HepG2 (cell line): Measurements from ENCODE around the gene TANC1. TPM values are rescaled to one million over a fixed set of nuclear protein-coding genes. Genes with fewer than 3 reads are reported as not detected.

Source experiments
- ATAC-seq: fragments of 200-7000 bp; cut with Tn5 transposase; 3 replicates; pipeline ENCODE4 v1.9.1; 2020; ENCODE audit warnings: mild to moderate bottlenecking, moderate library complexity
- BruUV-seq: library from RNA; stranded (reverse); fragments of 400-500 nt; replicated peaks from 2 replicates; lab custom pipeline; 2021; lab: Mats Ljungman, UMichigan
- CTCF ChIA-PET: fragments of 300-600 bp; formaldehyde crosslinking; extraction: SDS; loops from one replicate; lab custom pipeline; 2021; ENCODE audit warnings: low total read pairs, inconsistent platforms, low intra/inter-chr PET ratio; lab: Yijun Ruan, JAX
- POLR2A ChIA-PET: fragments of 350-600 bp; sonication (Branson Sonifier 250); formaldehyde crosslinking; loops from one replicate; lab custom pipeline; 2020; ENCODE audit warnings: antibody characterized with exemption, inconsistent platforms; lab: Yijun Ruan, JAX
- DNase-seq: peaks from one replicate; pipeline ENCODE4 v3.0.0-alpha.2; 2015; ENCODE audit warnings: low spot score
- FAIRE-seq: peaks from 3 replicates; lab custom pipeline; 2011; peaks lifted over from hg19 to GRCh38; lab: Jason Lieb, UNC
- H2AFZ ChIP-seq: one replicate; pipeline ENCODE4 v1.6.1; 2011; ENCODE audit warnings: low read length, inconsistent platforms
- H3K27ac ChIP-seq: fragments of 300-600 bp; 3 replicates; pipeline ENCODE4 v1.8.0; 2011; ENCODE audit warnings: mixed run types, mild to moderate bottlenecking, mixed read lengths, low read length, inconsistent platforms; ENCODE audit not compliant: insufficient read depth; ENCODE audit errors: extremely low read length
- H3K27me3 ChIP-seq, 2 experiments: fragments of 200-600 bp in 1 of 2; 2 replicates in 1 of 2; 3 replicates in 1 of 2; pipeline versions ENCODE4 v1.6.0 to v1.8.0; 2011; ENCODE audit warnings: low read length in 2 of 2, mild to moderate bottlenecking in 2 of 2, moderate library complexity in 2 of 2, inconsistent platforms in 1 of 2; ENCODE audit not compliant: insufficient read depth in 2 of 2, control insufficient read depth in 1 of 2
- H3K36me3 ChIP-seq, 2 experiments: fragments of 200-600 bp in 1 of 2; replicated peaks in 1 of 2; 2 replicates in 1 of 2; 3 replicates in 1 of 2; pipeline versions ENCODE4 v1.5.1 to v1.8.0; 2011; ENCODE audit warnings: low read length in 2 of 2, inconsistent platforms in 1 of 2; ENCODE audit not compliant: insufficient read depth in 2 of 2, control insufficient read depth in 1 of 2
- H3K4me1 ChIP-seq: 2 replicates; pipeline ENCODE4 v1.5.1; 2012; ENCODE audit warnings: low read length, inconsistent platforms; ENCODE audit not compliant: insufficient read depth
- H3K4me2 ChIP-seq: 2 replicates; pipeline ENCODE4 v1.6.0; 2011; ENCODE audit warnings: low read depth, low read length, inconsistent platforms
- H3K4me3 ChIP-seq, 3 experiments: fragments of 200-600 bp in 1 of 3; sonication (generic), shearing (Covaris generic) in 1 of 3; replicated peaks in 1 of 3; 2 replicates each; pipeline ENCODE4 v1.5.1; 2011 to 2016; ENCODE audit warnings: low read length in 3 of 3, inconsistent platforms in 2 of 3, low read depth in 2 of 3, mild to moderate bottlenecking in 2 of 3, control low read depth in 1 of 3, mixed read lengths in 1 of 3; ENCODE audit not compliant: insufficient read depth in 1 of 3
- H3K79me2 ChIP-seq: one replicate; pipeline ENCODE4 v1.6.1; 2011; ENCODE audit warnings: low read length, inconsistent platforms; ENCODE audit not compliant: insufficient read depth
- H3K9ac ChIP-seq: 2 replicates; pipeline ENCODE4 v1.6.0; 2011; ENCODE audit warnings: mild to moderate bottlenecking, low read depth, low read length, inconsistent platforms; ENCODE audit not compliant: insufficient read depth
- H3K9me3 ChIP-seq: 2 replicates; pipeline ENCODE4 v1.5.1; 2012; ENCODE audit warnings: mild to moderate bottlenecking, low read length
- H4K20me1 ChIP-seq: 2 replicates; pipeline ENCODE4 v1.6.0; 2011; ENCODE audit warnings: inconsistent platforms, mild to moderate bottlenecking, low read length, moderate library complexity; ENCODE audit not compliant: insufficient read depth
- CBX2 ChIP-seq, 2 experiments: fragments of 200-600 bp in 1 of 2; sonication (generic); formaldehyde crosslinking in 1 of 2; IDR thresholded peaks; 2 replicates each; pipeline versions ENCODE4 v1.7.0 to v1.8.1; 2018 to 2022; ENCODE audit warnings: low read depth in 2 of 2, low read length in 1 of 2, mild to moderate bottlenecking in 1 of 2, missing genetic modification reagents in 1 of 2
- EZH2 ChIP-seq: conservative IDR thresholded peaks from 2 replicates; pipeline ENCODE4 v1.6.1; 2012; ENCODE audit warnings: mild to moderate bottlenecking, low read depth, low read length, moderate library complexity
- HIVEP1 ChIP-seq: sonication (generic); formaldehyde crosslinking; IDR thresholded peaks from 2 replicates; pipeline ENCODE4 v1.4.0; 2020; ENCODE audit warnings: mild to moderate bottlenecking, missing genetic modification reagents
- HNF4G ChIP-seq, 2 experiments: sonication (generic) in 1 of 2; formaldehyde crosslinking in 1 of 2; IDR thresholded peaks; 2 replicates each; pipeline versions ENCODE4 v1.4.0 to v1.6.1; 2011 to 2020; ENCODE audit warnings: borderline replicate concordance in 2 of 2, low read depth in 2 of 2, mild to moderate bottlenecking in 2 of 2, low read length in 1 of 2, missing genetic modification reagents in 1 of 2, moderate library complexity in 1 of 2
- IRF2 ChIP-seq: IDR thresholded peaks from 2 replicates; pipeline ENCODE4 v1.6.1; 2018; ENCODE audit warnings: missing genetic modification reagents, missing compliant biosample characterization
- KAT8 ChIP-seq: IDR thresholded peaks from 2 replicates; pipeline ENCODE4 v1.6.1; 2016; ENCODE audit warnings: missing genetic modification reagents, missing compliant biosample characterization
- KDM4B ChIP-seq: sonication (generic); formaldehyde crosslinking; IDR thresholded peaks from 2 replicates; pipeline ENCODE4 v1.4.0; 2020; ENCODE audit warnings: missing genetic modification reagents
- KMT2A ChIP-seq: sonication (generic); formaldehyde crosslinking; IDR thresholded peaks from 2 replicates; pipeline ENCODE4 v1.4.0; 2020; ENCODE audit warnings: missing genetic modification reagents
- MAZ ChIP-seq, 2 experiments: sonication (generic) in 1 of 2; formaldehyde crosslinking in 1 of 2; IDR thresholded peaks; 2 replicates each; pipeline versions ENCODE4 v1.5.0 to v1.6.1; 2012 to 2020; ENCODE audit warnings: low read depth in 2 of 2, mild to moderate bottlenecking in 2 of 2, borderline replicate concordance in 1 of 2, improper control_type of control experiment in 1 of 2, low read length in 1 of 2, missing genetic modification reagents in 1 of 2, moderate library complexity in 1 of 2
- NFKB2 ChIP-seq: sonication (generic); formaldehyde crosslinking; IDR thresholded peaks from 2 replicates; pipeline ENCODE4 v1.4.0; 2020; ENCODE audit warnings: missing genetic modification reagents, borderline replicate concordance
- TRIM24 ChIP-seq: sonication (generic); formaldehyde crosslinking; IDR thresholded peaks from 2 replicates; pipeline ENCODE4 v1.8.0; 2022; ENCODE audit warnings: mild to moderate bottlenecking, missing genetic modification reagents
- ZNF256 ChIP-seq: sonication (generic); formaldehyde crosslinking; conservative IDR thresholded peaks from 2 replicates; pipeline ENCODE4 v1.4.0; 2020; ENCODE audit warnings: missing genetic modification reagents
- ZNF451 ChIP-seq: sonication (generic); formaldehyde crosslinking; IDR thresholded peaks from 2 replicates; pipeline ENCODE4 v1.5.0; 2020; ENCODE audit warnings: mild to moderate bottlenecking, missing genetic modification reagents
- ZNF546 ChIP-seq: sonication (generic); formaldehyde crosslinking; conservative IDR thresholded peaks from 2 replicates; pipeline ENCODE4 v1.8.1; 2023; ENCODE audit warnings: mild to moderate bottlenecking, missing genetic modification reagents
- ZNF605 ChIP-seq: sonication (generic); formaldehyde crosslinking; IDR thresholded peaks from 2 replicates; pipeline ENCODE4 v1.8.0; 2022; ENCODE audit warnings: mild to moderate bottlenecking, missing genetic modification reagents
- ZNF790 ChIP-seq: sonication (generic); formaldehyde crosslinking; IDR thresholded peaks from 2 replicates; pipeline ENCODE4 v1.8.0; 2022; ENCODE audit warnings: missing genetic modification reagents, mild to moderate bottlenecking, borderline replicate concordance
- WGBS: methylation state at CpG from one replicate; pipeline ENCODE4 v1.1.6; 2017; ENCODE audit warnings: low lambda C conversion rate; 5-methylcytosine and 5-hydroxymethylcytosine counted together
- in situ Hi-C: cut with HindIII; loops from 2 replicates; pipeline ENCODE4 v1.10.0; 2017; ENCODE audit warnings: low pct_unique_long_range_greater_than_20kb; ENCODE audit not compliant: extremely low pct_ligation_motif_present
- intact Hi-C: fragments of 100-400 bp; cut with micrococcal nuclease; formaldehyde crosslinking; loops from one replicate; pipeline ENCODE4 v1.10.0; 2022; ENCODE audit not compliant: unreplicated experiment
- polyA plus RNA-seq, 8 experiments: library from polyadenylated mRNA; depleted of rRNA in 3 of 8; stranded (reverse) in 7 of 8; unstranded in 1 of 8; fragments of >200 nt; fragmentation: Illumina TruSeq in 4 of 8; extraction: Trizol in 4 of 8; gene quantifications; 2 replicates each; pipeline versions ENCODE4 v1.2.1 to v1.2.3, GENCODE V29; 2011 to 2016; ENCODE audit warnings: low read depth in 4 of 8, missing spikeins in 1 of 8, mixed read lengths in 1 of 8; ENCODE audit not compliant: insufficient read depth in 1 of 8
- total RNA-seq, 5 experiments: library from RNA; depleted of rRNA; stranded (reverse); fragments of >200 nt; fragmentation: Illumina TruSeq; extraction: Trizol; gene quantifications; 2 replicates each; pipeline ENCODE4 v1.2.3, GENCODE V29; 2016; ENCODE audit warnings: low read depth in 1 of 5
- TF ChIP-seq, protein P1 (sequence below): sonication (generic); formaldehyde crosslinking; IDR thresholded peaks from 2 replicates; pipeline ENCODE4 v1.8.1; 2023; ENCODE audit warnings: mild to moderate bottlenecking, inconsistent platforms, moderate library complexity, missing genetic modification reagents, borderline replicate concordance
- TF ChIP-seq, protein P2 (sequence below): sonication (generic); formaldehyde crosslinking; IDR thresholded peaks from 2 replicates; pipeline ENCODE4 v1.4.0; 2020; ENCODE audit warnings: mild to moderate bottlenecking, missing genetic modification reagents
- TF ChIP-seq, protein P3 (sequence below): sonication (generic); formaldehyde crosslinking; IDR thresholded peaks from 2 replicates; pipeline ENCODE4 v1.8.0; 2022; ENCODE audit warnings: missing genetic modification reagents, mild to moderate bottlenecking, borderline replicate concordance

Gene TANC1
- total and polyA plus RNA-seq, 2 of the 13 experiments (the other 11 are each of a cell fraction or from before 2014, with no cell fraction given): 2.3 to 5.6 TPM

DNA sequence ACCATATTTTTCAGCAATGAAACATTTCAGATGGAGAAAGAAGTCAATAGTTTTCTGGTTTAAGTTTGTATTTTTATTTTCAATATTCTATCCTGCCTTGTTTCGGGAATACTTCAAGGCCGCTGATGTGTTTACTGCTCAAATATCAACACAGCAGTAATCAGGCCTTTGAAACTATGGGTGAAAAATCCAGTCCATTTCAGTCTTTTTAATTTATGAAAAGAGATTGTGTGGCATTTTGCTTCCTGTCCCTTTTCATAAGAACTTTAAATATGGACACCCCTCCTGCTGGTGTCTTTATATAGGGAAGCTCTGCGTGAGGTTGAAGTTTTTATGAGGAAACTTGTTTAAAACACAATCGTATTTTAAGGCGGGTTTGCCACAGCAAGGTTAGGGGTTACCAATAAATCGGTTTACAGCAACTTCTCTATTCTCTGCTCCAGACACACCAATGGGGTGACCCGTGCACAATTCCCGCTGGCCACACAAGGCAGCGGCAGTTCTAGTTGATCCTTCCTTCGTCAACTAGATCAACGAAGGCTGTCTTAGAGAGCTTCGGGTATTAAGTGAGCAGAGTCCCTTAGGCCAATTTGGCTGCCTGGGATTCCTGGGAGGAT lies 1.2 kb upstream of the TANC1 start (continued):
- TF ChIP-seq CBX2 (IDR thresholded peaks at IDR 0.05; ENCODE audit: low read depth, low read length) (peak; percentile 89), CBX2 (CRISPR knock-in tag; IDR thresholded peaks at IDR 0.05; ENCODE audit: low read depth) (0 out of 2 replicates have a peak, but pooled peaks have one; percentile 43), EZH2 (peak; percentile 99), KMT2A (CRISPR knock-in tag) (no peak), HNF4G (IDR thresholded peaks at IDR 0.05; ENCODE audit: borderline replicate concordance, low read depth, low read length) (no peak), HNF4G (CRISPR knock-in tag; IDR thresholded peaks at IDR 0.05; ENCODE audit: borderline replicate concordance, low read depth) (no peak), ZNF790 (no peak), ZNF451 (no peak), IRF2 (CRISPR knock-in tag) (no peak), MAZ (IDR thresholded peaks at IDR 0.05; ENCODE audit: borderline replicate concordance, low read depth, low read length) (no peak), MAZ (CRISPR knock-in tag; IDR thresholded peaks at IDR 0.05; ENCODE audit: low read depth) (no peak), HIVEP1 (CRISPR knock-in tag) (no peak)

DNA sequence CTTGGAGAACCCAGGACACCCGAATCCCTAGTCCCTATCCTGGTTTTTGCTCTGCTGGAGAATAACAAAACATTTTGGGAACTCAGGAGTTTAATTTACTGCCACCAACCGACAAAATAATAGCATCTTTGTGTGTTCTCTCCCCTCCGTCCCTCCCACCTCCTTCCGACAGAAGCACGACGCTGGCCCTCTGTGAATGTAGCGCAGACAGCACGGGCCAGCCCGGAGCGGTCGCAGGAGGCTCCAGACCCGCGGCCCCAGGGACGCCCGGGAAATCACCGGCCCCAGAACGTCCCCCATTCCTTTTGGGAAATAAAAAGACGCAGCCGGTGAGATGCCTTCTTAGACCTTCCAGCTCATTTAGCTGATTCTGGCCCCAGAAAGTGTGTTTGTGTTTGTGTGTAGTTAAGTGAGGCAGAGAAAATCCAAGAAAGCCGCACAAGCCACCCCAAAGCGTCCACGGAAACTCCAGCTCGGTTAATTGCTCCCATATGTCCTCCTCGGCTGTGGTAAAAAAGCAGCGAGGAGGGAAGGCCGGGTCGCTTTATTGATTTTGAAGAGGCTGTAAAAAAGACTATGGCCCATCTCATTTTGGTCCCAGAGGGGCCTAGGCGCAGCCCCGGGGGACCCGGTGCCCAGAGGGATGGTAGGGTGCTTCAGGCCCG lies 577 bp upstream of the TANC1 start:
- DNase-seq (no peak), ATAC-seq (peak; percentile 69), FAIRE-seq (no peak)
- in situ Hi-C loops (no loop called here), intact Hi-C loops (loop anchor here (2.0 to 5.0 kb wide), 2 partner anchors 27 to 66 kb away; no protein-coding TSS in a partner anchor)
- Histone ChIP-seq H4K20me1 (0 out of 2 replicates have a peak, but pooled peaks cover 3% of the 10 kb centered on the region), H2AFZ (no peak overlapping the region), H3K79me2 (no peaks in the 10 kb centered on the region), H3K4me1 (peaks cover 29% of the 10 kb centered on the region), H3K4me3 (peak overlapping the region; percentile 71 to 84 (median 76)), H3K27me3 (peaks cover 0 to 52% of the 10 kb centered on the region in 2 experiments; a peak in 4 of 5 replicates), H3K9ac (peak overlapping the region; percentile 57; the same call in 1 of the 2 replicates), H3K36me3 (no peaks in the 10 kb centered on the region), H3K4me2 (peak overlapping the region; percentile 93), H3K9me3 (no peaks in the 10 kb centered on the region), H3K27ac (no peak overlapping the region)
- ChIA-PET POLR2A (interaction anchor here (0.5 to 2.3 kb wide), 3 partner anchors 31 to 744 kb away, joined by 3 to 7 read pairs (median 3); partner anchors contain the start of gene MARCHF7), CTCF (no interaction called here)
- no TSS peak for BruUV-seq
- WGBS: 1% methylated on average over 30 of the region's 31 CpGs
- TF ChIP-seq ZNF546 (CRISPR knock-in tag) (no peak), KAT8 (CRISPR knock-in tag) (no peak), KDM4B (CRISPR knock-in tag) (no peak), ZNF256 (CRISPR knock-in tag) (no peak), TRIM24 (no peak), ZNF605 (peak; percentile 79; the same call in 1 of the 2 replicates), NFKB2 (no peak)
- TF ChIP-seq, protein P1, sequence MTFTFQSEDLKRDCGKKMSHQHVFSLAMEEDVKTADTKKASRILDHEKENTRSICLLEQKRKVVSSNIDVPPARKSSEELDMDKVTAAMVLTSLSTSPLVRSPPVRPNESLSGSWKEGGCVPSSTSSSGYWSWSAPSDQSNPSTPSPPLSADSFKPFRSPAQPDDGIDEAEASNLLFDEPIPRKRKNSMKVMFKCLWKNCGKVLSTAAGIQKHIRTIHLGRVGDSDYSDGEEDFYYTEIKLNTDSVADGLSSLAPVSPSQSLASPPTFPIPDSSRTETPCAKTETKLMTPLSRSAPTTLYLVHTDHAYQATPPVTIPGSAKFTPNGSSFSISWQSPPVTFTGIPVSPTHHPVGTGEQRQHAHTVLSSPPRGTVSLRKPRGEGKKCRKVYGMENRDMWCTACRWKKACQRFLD (CRISPR knock-in tag): 0 out of 2 replicates have a peak, but pooled peaks have one; percentile 44
- TF ChIP-seq, protein P2, sequence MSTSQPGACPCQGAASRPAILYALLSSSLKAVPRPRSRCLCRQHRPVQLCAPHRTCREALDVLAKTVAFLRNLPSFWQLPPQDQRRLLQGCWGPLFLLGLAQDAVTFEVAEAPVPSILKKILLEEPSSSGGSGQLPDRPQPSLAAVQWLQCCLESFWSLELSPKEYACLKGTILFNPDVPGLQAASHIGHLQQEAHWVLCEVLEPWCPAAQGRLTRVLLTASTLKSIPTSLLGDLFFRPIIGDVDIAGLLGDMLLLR (CRISPR knock-in tag): no peak
- TF ChIP-seq, protein P3, sequence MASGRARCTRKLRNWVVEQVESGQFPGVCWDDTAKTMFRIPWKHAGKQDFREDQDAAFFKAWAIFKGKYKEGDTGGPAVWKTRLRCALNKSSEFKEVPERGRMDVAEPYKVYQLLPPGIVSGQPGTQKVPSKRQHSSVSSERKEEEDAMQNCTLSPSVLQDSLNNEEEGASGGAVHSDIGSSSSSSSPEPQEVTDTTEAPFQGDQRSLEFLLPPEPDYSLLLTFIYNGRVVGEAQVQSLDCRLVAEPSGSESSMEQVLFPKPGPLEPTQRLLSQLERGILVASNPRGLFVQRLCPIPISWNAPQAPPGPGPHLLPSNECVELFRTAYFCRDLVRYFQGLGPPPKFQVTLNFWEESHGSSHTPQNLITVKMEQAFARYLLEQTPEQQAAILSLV: no peak
